Breast epithelium (tissue), 3 donors: ENCODE measurements around the gene ACSL5.

Experiments used
- POLR2A ChIP-seq: fragments of 450-650 bp; IDR thresholded peaks from one replicate; pipeline ENCODE4 v1.6.1; 2016; ENCODE audit warnings: antibody characterized with exemption, mild to moderate bottlenecking, moderate library complexity
- POLR2AphosphoS5 ChIP-seq, 3 donors: sonication (generic); formaldehyde crosslinking; IDR thresholded peaks; one replicate each; pipeline ENCODE4 v1.6.1; 2017; ENCODE audit warnings: antibody characterized with exemption in 3 of 3
- TF ChIP-seq, protein P1 (sequence below), 3 donors: fragments of 450-650 bp; IDR thresholded peaks; one replicate each; pipeline ENCODE4 v1.5.1; 2016 to 2017; ENCODE audit warnings: antibody characterized with exemption in 3 of 3, mild to moderate bottlenecking in 3 of 3, moderate library complexity in 3 of 3

DNA sequence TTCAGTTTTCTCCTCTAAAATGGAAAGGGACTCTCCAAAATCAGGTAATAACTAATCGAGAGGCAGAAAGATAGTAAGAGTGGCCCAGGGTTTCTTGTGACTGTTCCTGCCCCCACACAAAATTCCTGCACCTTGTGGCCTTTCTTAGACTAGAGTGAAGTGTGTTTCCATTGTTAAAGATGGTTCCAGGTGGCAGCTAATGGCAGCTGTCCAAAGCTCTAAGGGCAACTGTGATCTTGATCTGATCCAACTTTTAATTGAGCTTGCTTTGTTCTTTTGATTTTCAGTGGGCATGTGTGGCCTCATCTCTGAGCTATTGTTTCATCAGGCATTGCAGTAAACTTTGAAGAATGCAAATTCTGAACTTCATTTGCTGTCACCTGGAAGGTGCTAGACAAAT, 19.4 kb downstream of the ACSL5 start:
- TF ChIP-seq, protein P1, sequence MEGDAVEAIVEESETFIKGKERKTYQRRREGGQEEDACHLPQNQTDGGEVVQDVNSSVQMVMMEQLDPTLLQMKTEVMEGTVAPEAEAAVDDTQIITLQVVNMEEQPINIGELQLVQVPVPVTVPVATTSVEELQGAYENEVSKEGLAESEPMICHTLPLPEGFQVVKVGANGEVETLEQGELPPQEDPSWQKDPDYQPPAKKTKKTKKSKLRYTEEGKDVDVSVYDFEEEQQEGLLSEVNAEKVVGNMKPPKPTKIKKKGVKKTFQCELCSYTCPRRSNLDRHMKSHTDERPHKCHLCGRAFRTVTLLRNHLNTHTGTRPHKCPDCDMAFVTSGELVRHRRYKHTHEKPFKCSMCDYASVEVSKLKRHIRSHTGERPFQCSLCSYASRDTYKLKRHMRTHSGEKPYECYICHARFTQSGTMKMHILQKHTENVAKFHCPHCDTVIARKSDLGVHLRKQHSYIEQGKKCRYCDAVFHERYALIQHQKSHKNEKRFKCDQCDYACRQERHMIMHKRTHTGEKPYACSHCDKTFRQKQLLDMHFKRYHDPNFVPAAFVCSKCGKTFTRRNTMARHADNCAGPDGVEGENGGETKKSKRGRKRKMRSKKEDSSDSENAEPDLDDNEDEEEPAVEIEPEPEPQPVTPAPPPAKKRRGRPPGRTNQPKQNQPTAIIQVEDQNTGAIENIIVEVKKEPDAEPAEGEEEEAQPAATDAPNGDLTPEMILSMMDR (IDR thresholded peaks at IDR 0.05) = no peak
- TF ChIP-seq POLR2A = no peak
- no peak for TF ChIP-seq POLR2AphosphoS5 (IDR thresholded peaks at IDR 0.05)
